ENCODE measurements around the gene SCN4A.
A peak's percentile ranks its signal among the peaks of the same experiment; 100 is the strongest.
"Not testable (repeated sequence)": the region's sequence is repeated elsewhere in the genome, so short reads cannot be mapped to it uniquely, and the experiment has no call there.

Gene SCN4A

GRCh38 chr17:63984651-63985386 lies 12.1 kb upstream of the SCN4A start:
- DNase-seq = peak; percentile 76

- DNase-seq = no peak
Observed at GRCh38 chr17:63984236-63984635, 11.5 kb upstream of the SCN4A start.

- no peak for DNase-seq
Observed at GRCh38 chr17:63983320-63983719, 10.6 kb upstream of the SCN4A start.

GRCh38 chr17:63982641-63983040 lies 9.9 kb upstream of the SCN4A start:
- not testable (repeated sequence) for DNase-seq

- no peak for DNase-seq
Observed at GRCh38 chr17:63978272-63979200, 5.8 kb upstream of the SCN4A start.

- no peak for DNase-seq
Observed at GRCh38 chr17:63976702-63977101, 4.0 kb upstream of the SCN4A start.

- DNase-seq = no peak
Observed at GRCh38 chr17:63975541-63976092, 2.9 kb upstream of the SCN4A start.

GRCh38 chr17:63974594-63975192 lies 2.0 kb upstream of the SCN4A start:
- DNase-seq = no peak

- DNase-seq = no peak
Observed at GRCh38 chr17:63973930-63974593, 1.3 kb upstream of the SCN4A start.

GRCh38 chr17:63973247-63973646 lies 529 bp upstream of the SCN4A start:
- no peak for DNase-seq

- DNase-seq = no peak
Observed at GRCh38 chr17:63969278-63969677, 3.4 kb downstream of the SCN4A start.

- no peak for DNase-seq
Observed at GRCh38 chr17:63967953-63968352, 4.8 kb downstream of the SCN4A start.

- no peak for DNase-seq
Observed at GRCh38 chr17:63966646-63967264, 6.0 kb downstream of the SCN4A start.

- DNase-seq = no peak
Observed at GRCh38 chr17:63963123-63963522, 9.6 kb downstream of the SCN4A start.

GRCh38 chr17:63962298-63962744 lies 10.4 kb downstream of the SCN4A start:
- no peak for DNase-seq

GRCh38 chr17:63961355-63962212 lies 11.1 kb downstream of the SCN4A start:
- peak; percentile 70 for DNase-seq

- DNase-seq = no peak
Observed at GRCh38 chr17:63960430-63960829, 12.3 kb downstream of the SCN4A start.

- no peak for DNase-seq
Observed at GRCh38 chr17:63960006-63960405, 12.7 kb downstream of the SCN4A start.

- no peak for DNase-seq
Observed at GRCh38 chr17:63956296-63956920, 16.3 kb downstream of the SCN4A start.

GRCh38 chr17:63955791-63956190 lies 16.9 kb downstream of the SCN4A start:
- DNase-seq = no peak

- DNase-seq = no peak
Observed at GRCh38 chr17:63955232-63955631, 17.5 kb downstream of the SCN4A start.

Data from inflammatory macrophage treated with lipopolysaccharide for 4 hours (primary cell).